AG09319 (cell line): ENCODE results near the gene MTX2.

Source experiments
- DNase-seq: peaks from one replicate; pipeline ENCODE4 v3.0.0-alpha.2; 2010; ENCODE audit warnings: low read depth; ENCODE audit errors: extremely low read depth
- TF ChIP-seq, protein P1 (sequence below): IDR thresholded peaks from 2 replicates; pipeline ENCODE4 v1.5.1; 2011; ENCODE audit warnings: low read depth, mild to moderate bottlenecking, inconsistent platforms, low read length, moderate library complexity

MTX2 gene

DNA sequence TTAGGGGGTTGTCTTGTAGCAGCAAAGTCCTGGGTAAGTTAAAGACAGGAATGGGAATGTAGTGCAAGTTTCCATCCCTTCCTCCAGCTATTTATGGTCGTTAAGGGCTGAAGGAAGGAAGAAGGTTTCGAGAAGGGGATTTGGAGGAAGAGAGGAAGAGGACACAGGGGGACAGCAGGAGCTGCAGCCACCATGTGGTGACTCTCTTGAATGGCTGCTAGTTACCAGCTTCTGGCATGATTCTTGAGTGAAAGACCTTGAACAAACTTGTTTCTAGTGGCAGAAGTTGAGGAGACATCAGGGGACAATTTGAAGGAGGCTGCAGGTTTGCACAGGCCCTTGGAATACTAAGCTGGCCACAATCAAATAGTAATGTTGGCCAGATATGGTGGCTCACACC lies 116.6 kb downstream of the MTX2 start:
- DNase-seq: no peak
- TF ChIP-seq, protein P1, sequence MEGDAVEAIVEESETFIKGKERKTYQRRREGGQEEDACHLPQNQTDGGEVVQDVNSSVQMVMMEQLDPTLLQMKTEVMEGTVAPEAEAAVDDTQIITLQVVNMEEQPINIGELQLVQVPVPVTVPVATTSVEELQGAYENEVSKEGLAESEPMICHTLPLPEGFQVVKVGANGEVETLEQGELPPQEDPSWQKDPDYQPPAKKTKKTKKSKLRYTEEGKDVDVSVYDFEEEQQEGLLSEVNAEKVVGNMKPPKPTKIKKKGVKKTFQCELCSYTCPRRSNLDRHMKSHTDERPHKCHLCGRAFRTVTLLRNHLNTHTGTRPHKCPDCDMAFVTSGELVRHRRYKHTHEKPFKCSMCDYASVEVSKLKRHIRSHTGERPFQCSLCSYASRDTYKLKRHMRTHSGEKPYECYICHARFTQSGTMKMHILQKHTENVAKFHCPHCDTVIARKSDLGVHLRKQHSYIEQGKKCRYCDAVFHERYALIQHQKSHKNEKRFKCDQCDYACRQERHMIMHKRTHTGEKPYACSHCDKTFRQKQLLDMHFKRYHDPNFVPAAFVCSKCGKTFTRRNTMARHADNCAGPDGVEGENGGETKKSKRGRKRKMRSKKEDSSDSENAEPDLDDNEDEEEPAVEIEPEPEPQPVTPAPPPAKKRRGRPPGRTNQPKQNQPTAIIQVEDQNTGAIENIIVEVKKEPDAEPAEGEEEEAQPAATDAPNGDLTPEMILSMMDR: no peak
